ENCODE measurements around the gene CDK6.

DNA sequence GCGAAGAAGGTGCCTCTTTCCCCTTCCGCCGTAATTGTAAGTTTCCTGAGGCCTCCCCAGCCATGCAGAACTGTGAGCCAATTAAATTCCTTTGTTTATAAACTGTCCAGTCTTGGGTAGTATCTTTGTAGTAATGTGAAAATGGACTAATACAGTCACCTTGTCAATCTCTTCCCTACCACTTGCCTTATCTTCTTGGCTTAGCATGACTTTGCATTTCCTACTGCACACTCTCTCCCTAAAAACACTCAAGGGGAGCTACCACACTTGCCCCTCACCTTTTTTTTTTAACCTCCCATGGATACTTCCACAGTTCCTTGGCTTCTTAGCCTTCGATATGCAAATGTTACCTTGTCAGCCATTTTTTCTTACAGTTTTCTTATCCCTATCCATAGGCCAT is 7.4 kb upstream of the CDK6 start:
- no peak for TF ChIP-seq CTCF (conservative IDR thresholded peaks at IDR 0.05; ENCODE audit: low read depth, low read length)
- TF ChIP-seq EZH2 (IDR thresholded peaks at IDR 0.05; ENCODE audit: low read length, unreplicated experiment) = no peak
